Measurements from ENCODE around the gene MGLL.
"Not testable (repeated sequence)": the region's sequence is repeated elsewhere in the genome, so short reads cannot be mapped to it uniquely, and the experiment has no call there.

MGLL gene

DNA sequence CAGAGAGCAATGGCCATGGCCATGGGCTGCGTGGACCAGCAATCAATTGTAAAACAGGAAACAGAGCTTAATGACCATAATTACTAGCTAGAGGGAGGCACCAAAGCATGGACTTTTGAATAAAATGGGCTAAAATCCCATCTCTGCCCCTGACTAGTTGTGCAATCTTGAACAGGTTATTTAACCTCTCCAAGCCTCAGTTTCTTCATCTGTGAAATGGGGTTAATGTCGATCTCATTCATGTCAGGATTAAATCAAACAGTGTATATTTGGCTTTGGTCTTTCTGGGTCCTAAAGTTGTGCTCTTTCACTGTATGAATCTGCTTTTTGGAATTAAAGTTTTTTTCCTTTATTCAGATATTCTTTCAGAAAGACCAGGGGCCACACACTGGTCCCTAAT is 113.5 kb downstream of the MGLL start:
- no peak overlapping the region for H3K27ac Mint-ChIP-seq
- H3K27me3 Mint-ChIP-seq = no peaks in the 10 kb centered on the region
- DNase-seq (ENCODE audit: low spot score in 2 of 2) (no peak), ATAC-seq (ENCODE audit: low read depth) (no peak)
- peaks cover 4% of the 10 kb centered on the region for H3K4me1 Mint-ChIP-seq
- peaks cover 3% of the 10 kb centered on the region for H3K9me3 Mint-ChIP-seq
- no peak overlapping the region for H3K4me3 Mint-ChIP-seq
- H3K36me3 Mint-ChIP-seq = peaks cover 2% of the 10 kb centered on the region

DNA sequence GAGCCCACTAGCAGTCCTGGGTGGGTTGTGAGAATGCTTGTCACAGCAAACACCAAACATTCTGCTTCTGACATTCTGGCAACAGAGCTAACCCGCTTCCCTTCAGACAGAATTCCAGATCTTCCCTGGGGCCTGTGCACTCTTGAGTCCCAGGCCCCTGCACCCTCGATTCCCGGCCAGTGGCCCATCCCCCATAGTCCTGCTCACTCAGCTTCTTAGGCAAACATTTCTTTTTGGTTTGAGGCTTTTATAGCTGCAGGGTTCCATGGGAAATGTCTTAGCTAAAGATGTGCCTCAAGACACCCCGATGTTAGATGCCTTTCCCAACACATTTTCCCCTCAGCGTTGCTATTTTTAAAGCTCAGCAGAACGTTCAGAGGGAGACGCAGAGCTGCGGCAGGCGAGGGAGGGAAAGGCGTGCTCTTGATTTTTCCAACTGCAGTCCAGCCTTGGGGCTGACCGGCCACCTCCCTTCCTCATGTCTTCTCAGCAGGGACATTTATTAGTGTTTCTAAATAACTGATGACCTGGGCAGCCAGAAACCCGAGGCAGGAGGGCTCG is 114.4 kb downstream of the MGLL start:
- Mint-ChIP-seq H3K27me3 (no peaks in the 10 kb centered on the region), H3K27ac (no peak overlapping the region), H3K4me1 (peaks cover 4% of the 10 kb centered on the region), H3K4me3 (no peak overlapping the region), H3K36me3 (peaks cover 2% of the 10 kb centered on the region), H3K9me3 (peaks cover 8% of the 10 kb centered on the region)
- no peak for ATAC-seq (ENCODE audit: low read depth)
- DNase-seq (ENCODE audit: low spot score in 2 of 2) = no peak

DNA sequence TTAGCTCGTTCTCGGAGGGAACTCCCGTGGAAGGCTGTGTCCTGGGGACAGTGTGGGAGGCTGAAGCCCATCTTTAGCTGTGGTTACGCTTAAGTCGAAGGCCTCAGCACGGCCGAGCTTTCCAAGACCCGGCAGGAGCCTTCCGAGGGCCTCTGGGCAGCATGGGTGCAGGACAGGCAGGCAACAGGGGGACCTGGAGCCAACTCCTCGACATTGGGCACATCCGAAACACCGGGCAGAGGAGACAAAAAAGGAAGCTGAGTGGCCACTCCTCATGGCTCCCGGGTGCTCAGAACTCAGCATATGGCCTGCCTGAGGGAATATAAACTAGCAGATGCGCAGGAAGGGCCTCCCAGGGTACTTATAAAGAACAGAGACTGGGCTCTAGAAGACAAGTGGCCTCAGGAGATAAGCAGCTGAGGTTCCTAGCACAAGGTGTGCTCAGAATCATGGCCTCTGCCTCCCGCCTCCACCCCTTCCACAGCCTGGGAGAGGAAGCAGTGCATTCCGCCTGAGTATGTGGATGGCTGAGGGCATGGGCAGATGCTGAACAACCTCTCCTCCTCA is 115.4 kb downstream of the MGLL start:
- Mint-ChIP-seq H3K9me3 (peaks cover 8% of the 10 kb centered on the region), H3K27ac (no peak overlapping the region), H3K4me3 (no peak overlapping the region), H3K4me1 (peaks cover 4% of the 10 kb centered on the region), H3K27me3 (no peaks in the 10 kb centered on the region), H3K36me3 (peaks cover 2% of the 10 kb centered on the region)
- ATAC-seq (ENCODE audit: low read depth) = no peak
- no peak for DNase-seq (ENCODE audit: low spot score in 2 of 2)

DNA sequence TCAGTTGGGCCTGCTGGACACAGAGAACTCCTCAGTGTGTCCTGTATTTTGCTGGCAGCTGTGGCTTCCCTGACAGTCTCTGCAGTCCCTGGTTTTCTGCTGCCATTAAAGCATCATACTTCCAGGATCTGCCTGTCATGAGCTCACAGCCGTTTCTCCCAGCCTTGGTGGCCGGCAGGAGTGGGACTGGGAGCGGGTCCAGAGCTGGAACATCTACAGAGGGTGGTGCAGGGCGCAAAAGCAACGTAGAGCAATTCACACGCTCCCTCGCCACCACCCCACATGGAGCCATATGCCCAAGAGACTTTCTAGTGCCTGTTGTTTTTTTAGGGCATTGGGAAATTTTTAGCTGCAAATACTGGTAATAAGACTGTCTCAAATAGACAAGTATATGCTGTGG is 116.0 kb downstream of the MGLL start:
- DNase-seq (ENCODE audit: low spot score in 2 of 2) (no peak), ATAC-seq (ENCODE audit: low read depth) (no peak)
- peaks cover 8% of the 10 kb centered on the region for H3K9me3 Mint-ChIP-seq
- peaks cover 2% of the 10 kb centered on the region for H3K36me3 Mint-ChIP-seq
- no peaks in the 10 kb centered on the region for H3K27me3 Mint-ChIP-seq
- no peak overlapping the region for H3K4me3 Mint-ChIP-seq
- H3K4me1 Mint-ChIP-seq = peaks cover 4% of the 10 kb centered on the region
- H3K27ac Mint-ChIP-seq = no peak overlapping the region

DNA sequence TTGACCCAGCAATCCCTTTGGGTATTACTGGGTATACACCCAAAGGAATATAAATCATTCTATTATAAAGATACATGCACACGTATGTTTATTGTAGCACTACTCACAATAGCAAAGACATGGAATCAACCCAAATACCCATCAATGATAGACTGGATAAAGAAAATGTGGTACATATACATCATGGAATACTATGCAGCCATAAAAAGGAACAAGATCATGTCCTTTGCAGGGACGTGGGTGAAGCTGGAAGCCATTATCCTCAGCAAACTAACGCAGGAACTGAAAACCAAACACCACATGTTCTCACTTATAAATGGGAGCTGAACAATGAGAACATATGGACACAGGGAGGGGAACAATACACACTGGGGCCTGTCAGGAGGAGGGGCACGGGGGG is 117.5 kb downstream of the MGLL start:
- ATAC-seq (ENCODE audit: low read depth); H3K27ac Mint-ChIP-seq: not testable (repeated sequence)

DNA sequence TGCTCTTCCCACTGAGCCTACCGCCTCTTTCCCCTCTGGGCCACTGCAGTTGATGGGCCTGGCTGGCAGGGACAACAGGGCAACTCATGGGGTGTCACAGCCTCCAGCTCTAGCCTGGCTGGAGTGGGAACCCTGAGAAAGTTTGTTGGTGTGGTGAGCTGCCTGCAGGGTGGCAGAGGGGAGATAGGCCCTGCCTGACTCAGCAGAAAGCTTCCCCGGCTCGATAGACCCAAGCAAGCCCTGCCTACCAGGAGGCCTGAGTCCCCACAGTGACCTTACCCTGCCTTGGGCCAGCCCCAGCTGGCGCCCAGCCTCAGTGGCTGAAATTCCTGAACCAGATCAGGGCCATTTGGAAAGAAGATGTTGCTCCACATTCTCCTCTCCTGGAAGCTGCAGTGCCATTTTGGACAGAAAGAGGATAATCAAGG is 120.2 kb downstream of the MGLL start:
- Mint-ChIP-seq H3K27me3 (no peaks in the 10 kb centered on the region), H3K4me1 (peaks cover 10% of the 10 kb centered on the region), H3K36me3 (peaks cover 2% of the 10 kb centered on the region), H3K4me3 (no peak overlapping the region), H3K9me3 (peaks cover 8% of the 10 kb centered on the region), H3K27ac (no peak overlapping the region)
- no peak for DNase-seq (ENCODE audit: low spot score in 2 of 2)
- ATAC-seq (ENCODE audit: low read depth) = no peak

More for the DNA sequence above, 117.5 kb downstream of the MGLL start:
- not testable (repeated sequence) for H3K4me1 Mint-ChIP-seq; H3K27me3 Mint-ChIP-seq; DNase-seq (ENCODE audit: low spot score in 2 of 2); H3K9me3 Mint-ChIP-seq; H3K4me3 Mint-ChIP-seq; H3K36me3 Mint-ChIP-seq

DNA sequence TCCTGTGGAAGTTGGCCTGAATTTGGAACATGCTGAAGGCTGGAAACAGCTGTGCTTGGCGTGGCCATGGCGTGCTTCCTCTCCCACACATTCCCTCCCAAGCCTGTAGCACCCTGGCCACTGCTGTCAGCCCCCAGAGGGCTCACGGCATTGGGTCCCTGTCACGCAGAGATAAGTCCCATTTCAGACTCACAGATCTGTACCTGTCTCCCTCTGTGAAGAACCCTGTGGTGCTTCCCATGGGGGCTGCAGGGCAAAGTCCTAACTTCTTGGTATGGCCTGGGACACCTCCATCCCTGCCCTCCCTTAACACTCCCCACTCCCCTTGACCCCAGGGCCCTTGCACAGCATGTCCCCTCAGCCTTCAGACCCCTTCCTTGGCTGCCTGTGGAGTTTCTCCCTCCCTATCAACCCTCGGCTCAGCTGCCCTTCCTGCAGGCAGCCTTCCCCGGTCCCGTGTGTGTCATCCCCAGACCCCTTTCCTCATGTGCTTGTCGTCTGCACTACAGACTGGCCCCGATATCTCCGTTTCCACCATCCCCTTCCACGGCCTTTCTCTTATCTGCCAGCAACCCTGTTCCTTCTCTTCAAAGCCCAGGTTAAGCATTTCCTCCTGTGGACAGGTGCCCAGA is 120.9 kb downstream of the MGLL start:
- ATAC-seq (ENCODE audit: low read depth) = no peak
- peaks cover 2% of the 10 kb centered on the region for H3K36me3 Mint-ChIP-seq
- no peak overlapping the region for H3K27ac Mint-ChIP-seq
- H3K9me3 Mint-ChIP-seq = peaks cover 8% of the 10 kb centered on the region
- H3K4me3 Mint-ChIP-seq = no peak overlapping the region
- H3K4me1 Mint-ChIP-seq = peaks cover 10% of the 10 kb centered on the region
- no peak for DNase-seq (ENCODE audit: low spot score in 2 of 2)
- no peaks in the 10 kb centered on the region for H3K27me3 Mint-ChIP-seq

DNA sequence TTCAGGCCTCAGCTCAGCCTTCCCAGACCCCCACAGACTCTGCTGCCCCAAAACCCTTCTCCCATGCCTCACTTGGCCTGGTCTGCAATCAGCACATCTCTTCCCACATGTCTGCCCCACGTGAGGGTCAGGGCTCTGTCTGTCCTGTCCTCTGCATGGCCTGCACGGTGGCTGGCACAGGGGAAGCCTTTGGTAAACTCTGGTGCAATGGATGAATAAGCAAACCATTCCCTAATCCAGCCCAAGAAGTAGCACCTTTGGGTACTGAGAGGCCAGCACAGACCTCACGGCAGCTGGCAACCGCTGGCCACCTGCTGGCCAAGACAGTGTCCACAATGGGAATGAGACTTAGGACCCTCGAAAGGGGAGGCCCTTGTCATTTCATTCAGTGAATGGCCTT is 121.9 kb downstream of the MGLL start:
- peaks cover 8% of the 10 kb centered on the region for H3K9me3 Mint-ChIP-seq
- no peak overlapping the region for H3K4me3 Mint-ChIP-seq
- H3K36me3 Mint-ChIP-seq = peaks cover 2% of the 10 kb centered on the region
- H3K4me1 Mint-ChIP-seq = peaks cover 12% of the 10 kb centered on the region
- no peak overlapping the region for H3K27ac Mint-ChIP-seq
- no peak for ATAC-seq (ENCODE audit: low read depth)
- H3K27me3 Mint-ChIP-seq = peaks cover 2% of the 10 kb centered on the region
- no peak for DNase-seq (ENCODE audit: low spot score in 2 of 2)

DNA sequence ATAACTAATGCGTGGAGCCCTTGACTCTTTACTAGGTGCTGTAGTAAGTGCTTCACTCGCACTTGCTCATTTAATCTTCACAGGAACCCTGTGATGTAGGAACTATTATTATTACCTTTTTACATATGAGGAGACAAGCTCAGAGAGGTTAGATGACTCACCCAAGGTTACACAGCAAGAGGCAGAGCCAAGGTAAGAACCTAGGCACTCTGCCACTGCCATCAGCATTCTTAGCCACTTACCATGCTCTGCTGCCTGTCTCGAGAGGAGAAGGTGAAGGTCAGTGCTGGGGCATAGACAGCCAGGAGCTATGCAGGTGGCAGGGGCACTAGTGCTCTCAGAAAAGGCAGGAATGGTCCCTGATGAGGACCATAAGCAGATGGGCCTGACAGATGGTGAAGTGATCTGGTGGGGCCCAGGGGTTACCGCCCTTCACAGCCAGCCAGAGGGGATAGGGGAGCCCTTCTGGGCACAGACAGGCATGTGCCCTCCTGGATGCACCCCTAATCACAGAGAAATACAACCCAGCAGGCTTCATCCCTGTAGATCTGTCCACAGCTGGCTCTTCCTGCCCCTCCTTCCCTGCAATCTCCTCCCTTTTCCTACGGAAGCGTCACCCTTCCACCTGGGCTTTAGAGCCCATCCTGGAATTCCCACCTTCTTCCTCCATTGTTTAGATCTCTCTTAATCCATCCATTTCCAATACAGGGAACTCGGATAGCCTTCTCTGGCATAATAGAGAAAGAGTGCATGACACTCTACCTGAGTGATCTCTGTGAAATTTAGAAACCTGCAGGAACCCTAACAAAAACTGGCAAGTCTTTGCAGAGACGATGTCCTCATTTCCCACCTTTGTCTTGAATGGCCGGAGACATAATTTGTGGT is 122.7 kb downstream of the MGLL start:
- Mint-ChIP-seq H3K27ac (no peak overlapping the region), H3K27me3 (peaks cover 2% of the 10 kb centered on the region), H3K4me1 (peaks cover 12% of the 10 kb centered on the region), H3K9me3 (peaks cover 5% of the 10 kb centered on the region), H3K36me3 (peaks cover 2% of the 10 kb centered on the region), H3K4me3 (no peak overlapping the region)
- ATAC-seq (ENCODE audit: low read depth) = no peak
- DNase-seq (ENCODE audit: low spot score in 2 of 2) = no peak

DNA sequence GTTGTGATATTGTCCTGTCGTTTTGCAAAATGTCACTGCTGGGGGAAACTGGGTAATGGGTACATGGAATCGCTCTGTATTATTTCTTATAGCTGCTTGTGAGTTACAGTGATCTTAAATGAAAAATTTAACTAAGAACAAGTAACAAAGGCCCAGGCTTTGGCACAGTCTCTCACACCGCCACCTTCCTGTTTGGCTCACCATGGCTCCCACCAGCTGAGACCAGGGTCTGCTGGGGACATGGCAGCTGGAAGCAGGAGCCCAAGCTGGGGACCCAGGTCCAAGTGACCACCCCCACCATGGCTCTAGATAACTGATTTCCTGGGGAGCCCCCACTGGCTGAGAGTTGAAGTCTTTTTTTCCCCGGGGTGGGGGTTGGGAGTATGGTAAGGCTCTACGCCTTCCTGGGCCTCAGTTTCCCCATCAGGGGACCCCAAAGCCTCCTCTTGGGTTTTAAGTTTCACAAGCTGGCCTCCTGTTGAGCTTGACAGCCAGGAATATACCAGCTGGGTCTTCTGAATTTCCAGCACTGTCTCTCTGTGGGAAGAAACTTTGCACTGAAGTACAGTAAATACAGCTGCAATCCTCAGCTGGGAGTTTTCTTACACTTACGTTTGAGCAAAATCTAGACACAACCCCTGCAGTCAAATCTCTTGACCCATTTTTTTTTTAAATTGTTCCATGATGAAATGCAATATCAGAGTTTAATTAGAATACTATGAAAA is 123.5 kb downstream of the MGLL start:
- DNase-seq (ENCODE audit: low spot score in 2 of 2) (no peak), ATAC-seq (ENCODE audit: low read depth) (no peak)
- peaks cover 2% of the 10 kb centered on the region for H3K27me3 Mint-ChIP-seq
- no peak overlapping the region for H3K4me3 Mint-ChIP-seq
- no peaks in the 10 kb centered on the region for H3K36me3 Mint-ChIP-seq
- no peak overlapping the region for H3K27ac Mint-ChIP-seq
- peaks cover 5% of the 10 kb centered on the region for H3K9me3 Mint-ChIP-seq
- peaks cover 13% of the 10 kb centered on the region for H3K4me1 Mint-ChIP-seq

DNA sequence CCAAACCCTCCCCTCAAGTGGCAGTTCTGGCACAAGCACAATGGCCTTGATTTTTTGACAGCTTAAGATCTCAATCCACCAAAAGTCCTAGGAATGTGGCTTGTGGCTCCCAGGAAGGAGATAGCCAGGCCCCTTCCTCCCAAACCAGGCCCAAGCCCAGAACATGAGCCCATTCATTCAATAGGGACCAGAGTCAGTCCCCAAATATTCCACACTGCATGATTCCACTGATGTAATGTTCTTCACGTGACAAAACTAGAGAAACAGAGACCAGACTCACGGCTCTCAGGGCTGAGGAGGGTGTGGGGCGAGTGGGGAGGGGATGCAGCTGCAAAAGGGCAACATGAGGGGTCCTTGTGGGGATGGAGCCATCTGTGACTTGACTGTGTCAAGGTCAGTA is 124.0 kb downstream of the MGLL start:
- H3K4me3 Mint-ChIP-seq = peak overlapping the region; percentile 11
- H3K9me3 Mint-ChIP-seq = peaks cover 1% of the 10 kb centered on the region
- peak overlapping the region; percentile 68 for H3K27ac Mint-ChIP-seq
- peaks cover 16% of the 10 kb centered on the region for H3K4me1 Mint-ChIP-seq
- ATAC-seq (ENCODE audit: low read depth) (no peak), DNase-seq (ENCODE audit: low spot score in 2 of 2) (no peak)
- no peaks in the 10 kb centered on the region for H3K36me3 Mint-ChIP-seq
- peaks cover 2% of the 10 kb centered on the region for H3K27me3 Mint-ChIP-seq

DNA sequence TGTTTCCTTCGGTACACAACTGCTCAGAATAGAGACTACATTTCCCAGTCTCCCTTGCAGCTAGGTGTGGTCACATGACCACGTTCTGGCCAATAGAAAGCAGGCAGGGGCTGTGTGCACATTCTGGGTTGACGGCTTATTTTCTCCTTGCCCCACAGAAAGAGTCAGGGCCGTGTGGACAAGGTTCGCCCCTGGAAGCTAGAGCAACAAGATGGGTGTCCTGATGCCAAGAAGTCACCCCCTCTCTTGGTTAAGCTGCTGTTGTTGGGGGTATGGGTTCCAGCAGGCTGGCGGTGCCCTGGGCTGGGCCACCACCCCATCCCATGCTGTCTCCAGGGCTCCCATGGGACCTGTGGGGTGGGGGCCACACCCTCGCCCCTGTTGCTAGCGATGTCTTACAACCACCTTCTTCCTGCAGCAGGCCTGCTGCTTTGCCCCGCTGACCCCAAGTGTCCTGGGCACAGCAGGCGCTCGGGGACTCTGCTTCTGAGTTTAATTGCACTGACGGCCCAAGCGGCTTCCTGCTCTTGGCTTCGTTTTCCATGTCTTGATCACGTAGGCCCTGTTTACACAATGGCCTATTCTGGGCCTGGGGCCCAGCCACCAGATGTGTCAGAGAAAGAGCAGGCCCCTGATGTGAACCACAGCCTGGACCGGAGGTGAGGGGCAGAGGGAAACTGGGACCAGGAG is 124.6 kb downstream of the MGLL start:
- peak overlapping the region; percentile 81 for H3K4me3 Mint-ChIP-seq
- peaks cover 2% of the 10 kb centered on the region for H3K27me3 Mint-ChIP-seq
- H3K4me1 Mint-ChIP-seq = peaks cover 21% of the 10 kb centered on the region

DNA sequence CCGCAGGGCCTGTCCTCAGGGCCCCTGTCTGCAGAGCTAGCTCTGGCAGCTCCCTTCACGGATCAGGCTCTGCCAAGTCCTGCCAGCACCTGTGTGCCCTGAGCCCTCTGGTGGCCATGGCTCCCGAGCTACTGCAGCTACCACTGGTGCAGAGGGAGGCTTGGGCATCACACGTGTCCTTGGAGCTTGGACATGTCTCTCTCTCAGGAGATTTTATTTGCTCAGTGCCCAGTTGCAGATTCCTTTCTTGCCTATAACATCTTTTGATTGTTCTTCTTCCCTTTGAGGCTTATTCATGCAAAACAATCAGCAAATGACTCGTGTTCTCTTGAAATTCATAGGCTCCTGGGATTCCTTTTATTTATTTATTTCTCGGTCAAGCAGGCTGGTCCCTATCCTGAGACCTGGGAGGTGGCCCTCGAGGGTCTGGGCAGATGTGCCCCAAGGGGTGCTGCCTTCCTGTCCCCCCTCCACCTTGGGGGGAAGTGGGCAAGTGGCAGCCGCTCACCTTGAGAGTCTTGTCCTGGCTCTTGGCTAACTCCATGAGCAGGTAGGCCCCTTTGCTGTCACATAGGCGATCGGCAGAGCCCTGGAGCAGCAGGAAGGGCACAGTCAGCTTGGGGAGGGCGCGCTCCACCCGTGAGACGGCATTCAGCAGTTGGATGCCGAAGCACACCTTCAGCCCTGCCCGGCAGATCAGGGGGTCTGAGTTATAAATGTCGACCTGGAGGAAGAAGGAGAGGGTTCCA is 127.7 kb downstream of the MGLL start:
- Mint-ChIP-seq H3K4me1 (peaks cover 26% of the 10 kb centered on the region), H3K36me3 (no peaks in the 10 kb centered on the region), H3K4me3 (no peak overlapping the region), H3K9me3 (no peaks in the 10 kb centered on the region), H3K27me3 (peaks cover 2% of the 10 kb centered on the region), H3K27ac (no peak overlapping the region)
- DNase-seq (ENCODE audit: low spot score in 2 of 2) (no peak), ATAC-seq (ENCODE audit: low read depth) (peak; percentile 40)

More for the DNA sequence above, 124.6 kb downstream of the MGLL start:
- H3K27ac Mint-ChIP-seq = peak overlapping the region; percentile 68
- no peaks in the 10 kb centered on the region for H3K9me3 Mint-ChIP-seq
- no peaks in the 10 kb centered on the region for H3K36me3 Mint-ChIP-seq
- ATAC-seq (ENCODE audit: low read depth) (peak; percentile 94), DNase-seq (ENCODE audit: low spot score in 2 of 2) (peak; percentile 52 to 62)

Data from memory B cell (primary cell).